ENCODE measurements around the gene ITGBL1. TPM values are rescaled to one million over a fixed set of nuclear protein-coding genes. Genes with fewer than 3 reads are reported as not detected.

The ITGBL1 gene
- total and polyA plus RNA-seq, 2 of the 4 experiments (the other 2 are of a cell fraction) = 22.2 to 24.2 TPM

- H3K9me3 ChIP-seq (ENCODE audit: control insufficient read depth, insufficient read depth, low read length) = no peaks in the 10 kb centered on the region
- in situ Hi-C loops (cut with MboI; ENCODE audit: low sequenced_read_pairs) (no loop called here), dilution Hi-C loops (cut with HindIII; ENCODE audit: low sequenced_read_pairs, unreplicated experiment) (no loop called here), intact Hi-C loops (cut with micrococcal nuclease) (no loop called here)
- no peak overlapping the region for H3K14ac ChIP-seq (replicated peaks; ENCODE audit: low read depth, low read length)
- H2AK9ac ChIP-seq (replicated peaks; ENCODE audit: low read depth, low read length, poor library complexity) = no peak overlapping the region
- H3K27ac ChIP-seq (ENCODE audit: insufficient read depth, low read length) = no peak overlapping the region
- BruUV-seq (replicated peaks) = no TSS peak
- H3K18ac ChIP-seq (ENCODE audit: low read depth, low read length) = no peak overlapping the region
- H4K5ac ChIP-seq (ENCODE audit: low read depth, low read length) = no peak overlapping the region
- no peak overlapping the region for H4K8ac ChIP-seq (ENCODE audit: low read depth in 2 of 2, low read length in 2 of 2)
- H2AK5ac ChIP-seq (ENCODE audit: low read depth, low read length) = no peak overlapping the region
- no peaks in the 10 kb centered on the region for H4K20me1 ChIP-seq (ENCODE audit: insufficient read depth, low read length)
- POLR2A ChIA-PET (ENCODE audit: unreplicated experiment) = no interaction called here
- no peaks in the 10 kb centered on the region for H3K4me1 ChIP-seq (ENCODE audit: control insufficient read depth, insufficient read depth, low read length)
- TF ChIP-seq POLR2A (IDR thresholded peaks at IDR 0.05; ENCODE audit: low read depth, low read length) (no peak), NFE2L2 (IDR thresholded peaks at IDR 0.05; ENCODE audit: low read depth, low read length) (no peak), CHD1 (IDR thresholded peaks at IDR 0.05; ENCODE audit: low read depth, low read length) (no peak), BHLHE40 (IDR thresholded peaks at IDR 0.05; ENCODE audit: low read depth, low read length) (no peak), MXI1 (IDR thresholded peaks at IDR 0.05; ENCODE audit: borderline replicate concordance, low read depth, low read length) (no peak), USF2 (IDR thresholded peaks at IDR 0.05; ENCODE audit: low read depth, low read length) (no peak), ELK1 (IDR thresholded peaks at IDR 0.05; ENCODE audit: borderline replicate concordance, low read depth, low read length) (no peak), MAFK (IDR thresholded peaks at IDR 0.05; ENCODE audit: low read depth, low read length) (no peak), SMC3 (IDR thresholded peaks at IDR 0.05; ENCODE audit: low read depth, low read length) (no peak)
- ATAC-seq (ENCODE audit: low read depth) (no peak), DNase-seq (no peak)
- H2BK5ac ChIP-seq (ENCODE audit: low read depth, low read length, poor library complexity, severe bottlenecking) = no peak overlapping the region
- no peak overlapping the region for H2BK20ac ChIP-seq (ENCODE audit: low read depth, low read length)
- H3K4me3 ChIP-seq (ENCODE audit: insufficient read depth, low read depth, low read length) = no peak overlapping the region
- H3K79me1 ChIP-seq (ENCODE audit: low read depth in 1 of 2, low read length in 2 of 2) = no peaks in the 10 kb centered on the region
- no CpG with 5 or more reads among the region's 1 CpG for WGBS, 2 experiments (ENCODE audit: extremely low coverage in 2 of 2, insufficient read length in 1 of 2)
- no peaks in the 10 kb centered on the region for H3K27me3 ChIP-seq (ENCODE audit: control insufficient read depth, insufficient read depth, low read length)
- H3K9ac ChIP-seq (ENCODE audit: low read depth, low read length) = no peak overlapping the region
- no peak overlapping the region for H2BK120ac ChIP-seq (ENCODE audit: low read depth, low read length)
- H3K36me3 ChIP-seq (ENCODE audit: control insufficient read depth, insufficient read depth, low read length) = no peaks in the 10 kb centered on the region
- no peak overlapping the region for H3K23ac ChIP-seq (ENCODE audit: low read depth, low read length)
- CTCF ChIA-PET = interaction anchor here (0.6 kb wide), 1 partner anchor 17 kb away, joined by 3 read pairs; no protein-coding TSS in a partner anchor
- no peak overlapping the region for H4K91ac ChIP-seq (ENCODE audit: insufficient read depth, low read depth, low read length)
- no peak overlapping the region for H2AFZ ChIP-seq (replicated peaks; ENCODE audit: low read length, poor library complexity)
- H3K4me2 ChIP-seq (ENCODE audit: low read depth, low read length) = no peak overlapping the region
- no peak overlapping the region for H2BK15ac ChIP-seq (ENCODE audit: low read depth, low read length)
- H3K9me1 ChIP-seq (ENCODE audit: insufficient read depth, low read length) = no peaks in the 10 kb centered on the region
- H3K56ac ChIP-seq (ENCODE audit: extremely low read depth, insufficient read depth, low read length) = no peak overlapping the region
- H3K4ac ChIP-seq (ENCODE audit: low read depth, low read length) = no peak overlapping the region
Observed at GRCh38 chr13:101565317-101565716, 112.8 kb downstream of the ITGBL1 start.

All from IMR-90 (cell line).